Osteoblast (primary cell): ENCODE results near the gene REC114. TPM values are rescaled to one million over a fixed set of nuclear protein-coding genes. Genes with fewer than 3 reads are reported as not detected.

Experiments used
- DNase-seq: peaks from one replicate; pipeline ENCODE4 v3.0.0; 2011; ENCODE audit warnings: low spot score, mixed read lengths; ENCODE audit not compliant: insufficient read length; ENCODE audit errors: missing footprints
- H2AFZ ChIP-seq: 2 replicates; pipeline ENCODE4 v1.6.0; 2011; ENCODE audit warnings: mild to moderate bottlenecking, low read length
- H3K27ac ChIP-seq: 2 replicates; pipeline ENCODE4 v1.5.1; 2011; ENCODE audit warnings: mild to moderate bottlenecking, low read depth, low read length, moderate library complexity
- H3K27me3 ChIP-seq: 2 replicates; pipeline ENCODE4 v1.6.0; 2012; ENCODE audit warnings: mild to moderate bottlenecking, control low read depth, inconsistent platforms, low read length, moderate library complexity; ENCODE audit not compliant: insufficient read depth
- H3K36me3 ChIP-seq: 2 replicates; pipeline ENCODE4 v1.5.1; 2011; ENCODE audit warnings: mild to moderate bottlenecking, low read length, control low read depth, moderate library complexity; ENCODE audit not compliant: insufficient read depth
- H3K4me1 ChIP-seq: 2 replicates; pipeline ENCODE4 v1.5.1; 2011; ENCODE audit warnings: mild to moderate bottlenecking, low read length, control low read depth, moderate library complexity; ENCODE audit not compliant: insufficient read depth
- H3K4me2 ChIP-seq: 2 replicates; pipeline ENCODE4 v1.6.0; 2011; ENCODE audit warnings: mild to moderate bottlenecking, low read length; ENCODE audit not compliant: insufficient read depth
- H3K4me3 ChIP-seq: fragments of 200-600 bp; sonication (generic); 3 replicates; pipeline ENCODE4 v1.5.1; 2012; ENCODE audit warnings: mild to moderate bottlenecking, low read length, inconsistent platforms; ENCODE audit not compliant: insufficient read depth
- H3K79me2 ChIP-seq: 2 replicates; pipeline ENCODE4 v1.6.0; 2012; ENCODE audit warnings: mild to moderate bottlenecking, low read length, control low read depth, inconsistent platforms; ENCODE audit not compliant: insufficient read depth
- H3K9me3 ChIP-seq: 2 replicates; pipeline ENCODE4 v1.5.1; 2011; ENCODE audit warnings: low read depth, low read length, control low read depth
- H4K20me1 ChIP-seq: 2 replicates; pipeline ENCODE4 v1.6.0; 2012; ENCODE audit warnings: mild to moderate bottlenecking, low read length, control low read depth; ENCODE audit not compliant: insufficient read depth
- CTCF ChIP-seq: IDR thresholded peaks from 2 replicates; pipeline ENCODE4 v1.5.1; 2011; ENCODE audit warnings: mild to moderate bottlenecking, low read depth, low read length, moderate library complexity; ENCODE audit errors: extremely low read depth
- total RNA-seq: library from RNA; depleted of rRNA; stranded (reverse); fragments of >200 nt; gene quantifications from 2 replicates; pipeline ENCODE4 v1.2.3, GENCODE V29; 2012

REC114 gene
- total RNA-seq, 1 donor, result not detected

DNA sequence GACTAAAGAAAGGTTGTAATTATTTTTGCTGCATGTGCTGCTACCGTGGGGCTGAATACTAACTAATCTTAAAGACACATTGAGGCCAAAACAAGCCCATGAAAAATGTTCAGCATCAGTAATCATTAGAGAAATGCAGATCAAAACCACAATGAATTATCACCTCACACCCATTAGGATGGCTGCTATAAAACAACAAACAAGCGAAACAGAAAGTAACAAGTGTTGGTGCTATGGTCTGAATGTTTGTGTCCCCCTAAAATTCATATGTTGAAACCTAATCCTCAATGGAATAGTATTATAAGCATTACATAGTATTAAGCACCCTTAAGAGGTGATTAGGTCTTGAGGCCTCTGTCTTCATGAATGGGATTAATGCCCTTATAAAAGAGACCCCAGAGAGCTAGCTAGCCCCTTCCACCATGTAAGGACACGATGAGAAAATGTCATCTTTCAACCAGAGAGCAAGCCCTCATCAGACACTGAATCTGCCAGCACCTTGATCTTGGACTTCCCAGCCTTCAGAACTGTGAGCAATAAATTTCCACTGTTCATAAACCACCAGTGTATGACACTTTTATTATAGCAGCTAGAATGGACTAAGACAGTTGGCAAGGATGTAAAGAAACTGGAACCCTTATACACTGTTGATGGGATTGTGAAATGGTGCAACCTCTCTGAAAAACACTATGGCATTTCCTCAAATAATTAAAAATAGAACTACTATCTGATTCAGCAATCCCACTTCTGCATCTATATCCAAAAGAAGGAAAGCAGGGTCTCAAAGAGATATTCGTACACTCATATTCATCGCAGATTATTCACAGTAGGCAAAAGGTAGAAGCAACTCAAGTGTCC is 76.1 kb downstream of the REC114 start:
- DNase-seq, result no peak
- Histone ChIP-seq H3K79me2 (no peaks in the 10 kb centered on the region), H3K27ac (no peak overlapping the region), H3K36me3 (no peaks in the 10 kb centered on the region), H4K20me1 (no peaks in the 10 kb centered on the region), H3K4me1 (no peaks in the 10 kb centered on the region), H3K4me2 (no peak overlapping the region), H3K9me3 (no peaks in the 10 kb centered on the region), H3K4me3 (no peak overlapping the region), H2AFZ (no peak overlapping the region), H3K27me3 (peaks cover 4% of the 10 kb centered on the region)
- no peak for TF ChIP-seq CTCF

GRCh38 chr15:73522011-73522410 is 79.0 kb downstream of the REC114 start:
- Histone ChIP-seq H3K4me2 (no peak overlapping the region), H3K4me1 (no peaks in the 10 kb centered on the region)

DNA sequence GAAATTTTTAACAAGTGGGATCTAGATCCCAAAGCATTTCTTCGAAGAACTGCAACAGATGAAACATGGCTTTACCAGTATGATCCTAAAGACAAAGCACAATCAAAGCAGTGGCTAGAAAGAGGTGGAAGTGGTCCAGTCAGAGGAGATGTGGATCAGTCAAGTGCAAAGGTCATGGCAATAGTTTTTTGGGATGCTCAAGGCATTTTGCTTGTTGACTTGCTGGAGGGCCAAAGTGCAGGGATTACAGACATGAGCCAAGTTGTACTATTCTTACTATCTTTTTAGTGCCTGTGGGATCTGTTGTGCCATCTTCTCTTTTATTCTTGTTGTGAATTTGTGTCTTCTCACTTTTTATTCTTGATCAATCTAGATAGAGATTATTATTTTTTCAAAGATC is 82.0 kb downstream of the REC114 start:
- no peaks in the 10 kb centered on the region for H3K36me3 ChIP-seq
- no peaks in the 10 kb centered on the region for H3K9me3 ChIP-seq
- H2AFZ ChIP-seq, result no peak overlapping the region
- H3K27ac ChIP-seq, result no peak overlapping the region
- no peaks in the 10 kb centered on the region for H3K79me2 ChIP-seq
- no peaks in the 10 kb centered on the region for H4K20me1 ChIP-seq
- peaks cover under 1% of the 10 kb centered on the region for H3K27me3 ChIP-seq
- no peaks in the 10 kb centered on the region for H3K4me1 ChIP-seq
- TF ChIP-seq CTCF, result no peak
- DNase-seq, result no peak
- H3K4me2 ChIP-seq, result no peak overlapping the region
- H3K4me3 ChIP-seq, result no peak overlapping the region

More at GRCh38 chr15:73522011-73522410, 79.0 kb downstream of the REC114 start:
- H3K4me3 ChIP-seq, result no peak overlapping the region
- H3K27ac ChIP-seq, result no peak overlapping the region
- H3K9me3 ChIP-seq, result no peaks in the 10 kb centered on the region
- no peaks in the 10 kb centered on the region for H4K20me1 ChIP-seq
- no peak overlapping the region for H2AFZ ChIP-seq
- H3K36me3 ChIP-seq, result no peaks in the 10 kb centered on the region
- TF ChIP-seq CTCF, result no peak
- H3K27me3 ChIP-seq, result peaks cover 4% of the 10 kb centered on the region
- no peaks in the 10 kb centered on the region for H3K79me2 ChIP-seq
- DNase-seq, result no peak

DNA sequence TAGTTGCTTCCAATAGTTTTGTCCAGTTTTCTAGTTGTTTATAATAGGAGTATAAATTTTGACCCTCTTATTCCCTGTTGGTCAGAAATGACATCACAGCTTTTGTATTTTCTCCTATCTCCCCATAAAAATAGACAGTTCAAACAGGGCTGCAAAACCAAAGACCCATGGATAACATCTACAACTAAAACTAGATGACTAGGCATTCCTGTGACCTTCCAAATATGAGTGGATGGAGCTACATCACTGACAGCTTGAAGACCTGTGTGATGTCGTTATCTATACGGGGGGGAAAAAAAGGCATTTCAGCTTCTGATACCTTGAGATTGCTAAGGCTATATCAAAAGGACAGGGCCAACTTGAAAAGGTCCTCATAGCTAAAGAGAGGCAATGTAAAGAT is 84.6 kb downstream of the REC114 start:
- no peak for TF ChIP-seq CTCF
- H3K4me1 ChIP-seq, result no peaks in the 10 kb centered on the region
- H3K4me3 ChIP-seq, result no peak overlapping the region
- H4K20me1 ChIP-seq, result no peaks in the 10 kb centered on the region
- no peaks in the 10 kb centered on the region for H3K36me3 ChIP-seq
- H3K79me2 ChIP-seq, result no peaks in the 10 kb centered on the region
- no peaks in the 10 kb centered on the region for H3K9me3 ChIP-seq
- no peak overlapping the region for H2AFZ ChIP-seq
- H3K27ac ChIP-seq, result no peak overlapping the region
- no peaks in the 10 kb centered on the region for H3K27me3 ChIP-seq
- DNase-seq, result no peak
- no peak overlapping the region for H3K4me2 ChIP-seq
